Upper lobe of left lung (tissue), 4 donors: ENCODE results near the gene CUL2.

ENCODE experiments used
- EP300 ChIP-seq, 4 donors: sonication (generic); formaldehyde crosslinking; IDR thresholded peaks; one replicate each; pipeline ENCODE4 v1.5.1; 2017; ENCODE audit warnings: antibody characterized with exemption in 4 of 4, control low read depth in 2 of 4
- POLR2A ChIP-seq, 4 donors: fragments of 450-650 bp; IDR thresholded peaks; one replicate each; pipeline ENCODE4 v1.5.1; 2016 to 2017; ENCODE audit warnings: antibody characterized with exemption in 4 of 4, mild to moderate bottlenecking in 2 of 4

- TF ChIP-seq POLR2A (IDR thresholded peaks at IDR 0.05) (no peak), EP300 (IDR thresholded peaks at IDR 0.05) (no peak)
Observed at GRCh38 chr10:35011771-35012191, 78.4 kb downstream of the CUL2 start.
